ENCODE data around the gene SLC7A1. TPM values are rescaled to one million over a fixed set of nuclear protein-coding genes. Genes with fewer than 3 reads are reported as not detected.

SLC7A1 gene
- total and polyA plus RNA-seq, 2 of the 8 experiments (the other 6 are each of a cell fraction or from before 2014, with no cell fraction given), result 26.8 to 114 TPM

GRCh38 chr13:29459813-29460355 lies 135.6 kb downstream of the SLC7A1 start:
- H3K4me3 ChIP-seq (ENCODE audit: extremely low read depth in 1 of 4, insufficient read depth in 2 of 4, low read depth in 3 of 4, low read length in 4 of 4), result no peak overlapping the region
- no peak for FAIRE-seq
- H4K8ac ChIP-seq (ENCODE audit: extremely low read depth, insufficient read depth, low read length), result no peak overlapping the region
- H3K79me2 ChIP-seq (ENCODE audit: control insufficient read depth in 1 of 2, insufficient read depth in 2 of 2, low read length in 2 of 2), result no peaks in the 10 kb centered on the region
- H3K23ac ChIP-seq (ENCODE audit: insufficient read length), result no peak overlapping the region
- H2BK15ac ChIP-seq (ENCODE audit: low read length), result no peak overlapping the region
- WGBS, 2 experiments (ENCODE audit: extremely low coverage in 1 of 2, insufficient coverage in 1 of 2, insufficient read length in 1 of 2, insufficient replicate concordance in 2 of 2, low coverage in 1 of 2, low lambda C conversion rate in 2 of 2, missing lambda C conversion rate in 1 of 2), result 90% methylated on average over 2 of the region's 2 CpGs; no CpG with 5 or more reads in 1 of the 2 experiments
- CTCF ChIA-PET (ENCODE audit: partially characterized antibody), result no interaction called here
- peaks cover 0 to under 1% (median 0%) of the 10 kb centered on the region in 4 experiments; a peak in 2 of 7 replicates for H3K4me1 ChIP-seq (replicated peaks in 1 of 4; ENCODE audit: control insufficient read depth in 3 of 4, insufficient read depth in 4 of 4, low read length in 3 of 4)
- no peak overlapping the region for H2AFZ ChIP-seq (ENCODE audit: low read length)
- H3K18ac ChIP-seq (ENCODE audit: extremely low read depth, low read length), result no peak overlapping the region
- H3K79me1 ChIP-seq (ENCODE audit: low read depth, low read length), result no peaks in the 10 kb centered on the region; the same call in 1 of the 2 replicates
- no peak overlapping the region for H3K56ac ChIP-seq (replicated peaks; ENCODE audit: insufficient read length, low read depth, low read length)
- no peak overlapping the region for H4K91ac ChIP-seq (replicated peaks; ENCODE audit: insufficient read length, low read length)
- H3K9me3 ChIP-seq (ENCODE audit: insufficient read depth in 2 of 2, low read depth in 1 of 2, low read length in 1 of 2), result 0 out of 4 replicates have a peak, but pooled peaks cover 0 to 3% of the 10 kb centered on the region in 2 experiments
- H3K9ac ChIP-seq (replicated peaks in 1 of 4; ENCODE audit: extremely low read depth in 1 of 4, low read depth in 3 of 4, low read length in 3 of 4), result no peak overlapping the region
- H3K14ac ChIP-seq (ENCODE audit: insufficient read length), result no peak overlapping the region
- no peak overlapping the region for H2BK20ac ChIP-seq (ENCODE audit: low read length)
- no peaks in the 10 kb centered on the region; a peak in 1 of 7 replicates for H3K27me3 ChIP-seq (replicated peaks in 1 of 4; ENCODE audit: control insufficient read depth in 3 of 4, extremely low read depth in 1 of 4, insufficient read depth in 3 of 4, low read length in 3 of 4)
- H3K4ac ChIP-seq (replicated peaks; ENCODE audit: insufficient read length, low read depth, low read length), result no peak overlapping the region
- no peak overlapping the region for H4K5ac ChIP-seq (ENCODE audit: insufficient read length, low read depth, low read length)
- H2AK5ac ChIP-seq (ENCODE audit: low read depth, low read length), result no peak overlapping the region
- POLR2A ChIA-PET (ENCODE audit: partially characterized antibody), result no interaction called here
- H3K23me2 ChIP-seq (ENCODE audit: low read depth, low read length), result no peaks in the 10 kb centered on the region
- no peaks in the 10 kb centered on the region for H4K20me1 ChIP-seq (replicated peaks in 1 of 2; ENCODE audit: control insufficient read depth in 1 of 2, insufficient read depth in 2 of 2, low read length in 2 of 2)
- H2BK12ac ChIP-seq (ENCODE audit: low read depth, low read length), result no peak overlapping the region
- DNase-seq (ENCODE audit: low read depth in 1 of 2, low spot score in 2 of 2), result no peak
- H2BK5ac ChIP-seq (ENCODE audit: low read depth, low read length), result no peak overlapping the region
- H3K36me3 ChIP-seq (ENCODE audit: control insufficient read depth in 2 of 4, insufficient read depth in 4 of 4, low read length in 3 of 4), result no peaks in the 10 kb centered on the region
- no peak overlapping the region for H3K4me2 ChIP-seq (ENCODE audit: insufficient read depth in 1 of 2, low read depth in 2 of 2, low read length in 2 of 2)
- no peak overlapping the region for H3K27ac ChIP-seq (ENCODE audit: low read depth, low read length)
- H2BK120ac ChIP-seq (replicated peaks; ENCODE audit: low read depth, low read length), result no peak overlapping the region
- TF ChIP-seq POLR2AphosphoS5 (IDR thresholded peaks at IDR 0.05; ENCODE audit: low read depth, low read length) (no peak), KDM4A (IDR thresholded peaks at IDR 0.05; ENCODE audit: low read depth, low read length, severe bottlenecking) (no peak), CREB1 (IDR thresholded peaks at IDR 0.05) (no peak), KDM1A (IDR thresholded peaks at IDR 0.05; ENCODE audit: borderline replicate concordance, low read length) (no peak), SIN3A (conservative IDR thresholded peaks at IDR 0.05 in 1 of 2, IDR thresholded peaks at IDR 0.05 in 1 of 2; ENCODE audit: low read depth in 1 of 2, low read length in 2 of 2) (no peak)
- TF ChIP-seq, protein P1, sequence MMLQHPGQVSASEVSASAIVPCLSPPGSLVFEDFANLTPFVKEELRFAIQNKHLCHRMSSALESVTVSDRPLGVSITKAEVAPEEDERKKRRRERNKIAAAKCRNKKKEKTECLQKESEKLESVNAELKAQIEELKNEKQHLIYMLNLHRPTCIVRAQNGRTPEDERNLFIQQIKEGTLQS (IDR thresholded peaks at IDR 0.05; ENCODE audit: insufficient read depth, low read depth, low read length), result no peak
- TF ChIP-seq, protein P2, sequence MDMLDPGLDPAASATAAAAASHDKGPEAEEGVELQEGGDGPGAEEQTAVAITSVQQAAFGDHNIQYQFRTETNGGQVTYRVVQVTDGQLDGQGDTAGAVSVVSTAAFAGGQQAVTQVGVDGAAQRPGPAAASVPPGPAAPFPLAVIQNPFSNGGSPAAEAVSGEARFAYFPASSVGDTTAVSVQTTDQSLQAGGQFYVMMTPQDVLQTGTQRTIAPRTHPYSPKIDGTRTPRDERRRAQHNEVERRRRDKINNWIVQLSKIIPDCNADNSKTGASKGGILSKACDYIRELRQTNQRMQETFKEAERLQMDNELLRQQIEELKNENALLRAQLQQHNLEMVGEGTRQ (IDR thresholded peaks at IDR 0.05; ENCODE audit: low read length), result no peak

Measured in H1 (cell line).